ENCODE results near the gene ARRDC4.

The ARRDC4 gene, protein sequence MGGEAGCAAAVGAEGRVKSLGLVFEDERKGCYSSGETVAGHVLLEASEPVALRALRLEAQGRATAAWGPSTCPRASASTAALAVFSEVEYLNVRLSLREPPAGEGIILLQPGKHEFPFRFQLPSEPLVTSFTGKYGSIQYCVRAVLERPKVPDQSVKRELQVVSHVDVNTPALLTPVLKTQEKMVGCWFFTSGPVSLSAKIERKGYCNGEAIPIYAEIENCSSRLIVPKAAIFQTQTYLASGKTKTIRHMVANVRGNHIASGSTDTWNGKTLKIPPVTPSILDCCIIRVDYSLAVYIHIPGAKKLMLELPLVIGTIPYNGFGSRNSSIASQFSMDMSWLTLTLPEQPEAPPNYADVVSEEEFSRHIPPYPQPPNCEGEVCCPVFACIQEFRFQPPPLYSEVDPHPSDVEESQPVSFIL

DNA sequence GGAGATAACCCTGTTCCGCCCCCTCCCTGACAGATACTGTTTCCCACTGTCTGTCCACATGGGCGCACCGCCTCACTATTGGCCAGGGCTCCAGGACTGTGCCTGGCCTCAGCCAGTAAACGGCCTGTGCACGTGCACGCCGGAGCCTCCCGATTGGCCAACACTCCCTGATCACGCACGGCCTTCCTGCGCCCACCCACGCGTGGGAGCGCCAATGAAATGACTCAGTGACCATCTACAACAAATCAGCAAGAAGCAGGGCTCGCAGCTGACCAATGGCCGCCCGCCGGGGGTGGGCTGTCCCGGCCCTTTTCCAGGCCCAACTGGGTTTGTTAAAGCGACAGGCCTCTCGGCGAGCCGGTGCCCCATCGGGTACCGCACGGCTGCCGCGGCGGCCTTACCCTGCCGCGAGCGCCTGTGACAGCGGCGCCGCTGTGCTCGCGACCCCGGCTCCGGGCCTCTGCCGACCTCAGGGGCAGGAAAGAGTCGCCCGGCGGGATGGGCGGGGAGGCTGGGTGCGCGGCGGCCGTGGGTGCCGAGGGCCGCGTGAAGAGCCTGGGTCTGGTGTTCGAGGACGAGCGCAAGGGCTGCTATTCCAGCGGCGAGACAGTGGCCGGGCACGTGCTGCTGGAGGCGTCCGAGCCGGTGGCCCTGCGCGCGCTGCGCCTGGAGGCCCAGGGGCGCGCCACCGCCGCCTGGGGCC, at the start of gene ARRDC4:
Gene ARRDC4, plus strand, starts transcription at position 340 of the 703 bp plus-strand sequence. Its CDS starts 159 bp downstream, at position 499.
- DNase-seq (ENCODE audit: low read depth), result peak; percentile 97

DNA sequence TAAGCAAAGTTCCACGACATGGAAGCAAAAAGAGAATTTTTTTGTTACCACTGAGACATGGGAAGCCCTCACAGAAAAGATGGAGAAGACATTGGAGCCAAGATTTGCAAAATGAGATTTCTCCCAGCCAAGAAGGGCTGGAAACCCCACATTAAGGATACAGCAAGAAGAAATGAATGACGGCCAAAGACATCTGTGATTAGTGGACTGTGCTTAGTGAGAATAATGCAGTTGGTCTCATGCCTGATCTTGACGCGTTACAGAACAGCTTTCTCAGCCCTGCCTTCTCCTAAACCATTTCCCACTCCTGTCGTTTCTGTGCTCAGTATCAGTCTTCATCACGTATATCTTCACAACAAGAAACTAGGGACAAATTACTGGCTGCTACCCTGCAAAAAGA, 45.8 kb upstream of the ARRDC4 start:
- no peak for DNase-seq (ENCODE audit: low read depth)

DNA sequence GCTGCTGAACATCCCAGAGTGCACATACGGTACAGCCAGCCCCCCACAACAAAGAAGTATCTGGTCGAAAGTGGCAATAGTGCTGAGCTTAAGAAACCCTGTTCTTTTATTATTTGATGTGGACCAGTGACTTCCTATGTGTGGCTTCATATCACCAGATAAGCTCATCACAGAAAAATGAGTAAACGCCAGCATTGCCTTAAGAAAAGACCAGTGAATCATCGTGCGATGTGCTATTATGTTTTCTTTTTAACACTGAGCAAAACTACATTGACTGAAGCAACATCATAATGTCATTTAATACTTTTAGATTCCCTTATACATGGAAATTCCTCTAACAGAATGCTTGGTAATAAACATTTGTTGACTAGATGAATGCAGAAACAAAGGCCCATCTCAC, 45.2 kb upstream of the ARRDC4 start:
- DNase-seq (ENCODE audit: low read depth), result no peak

DNA sequence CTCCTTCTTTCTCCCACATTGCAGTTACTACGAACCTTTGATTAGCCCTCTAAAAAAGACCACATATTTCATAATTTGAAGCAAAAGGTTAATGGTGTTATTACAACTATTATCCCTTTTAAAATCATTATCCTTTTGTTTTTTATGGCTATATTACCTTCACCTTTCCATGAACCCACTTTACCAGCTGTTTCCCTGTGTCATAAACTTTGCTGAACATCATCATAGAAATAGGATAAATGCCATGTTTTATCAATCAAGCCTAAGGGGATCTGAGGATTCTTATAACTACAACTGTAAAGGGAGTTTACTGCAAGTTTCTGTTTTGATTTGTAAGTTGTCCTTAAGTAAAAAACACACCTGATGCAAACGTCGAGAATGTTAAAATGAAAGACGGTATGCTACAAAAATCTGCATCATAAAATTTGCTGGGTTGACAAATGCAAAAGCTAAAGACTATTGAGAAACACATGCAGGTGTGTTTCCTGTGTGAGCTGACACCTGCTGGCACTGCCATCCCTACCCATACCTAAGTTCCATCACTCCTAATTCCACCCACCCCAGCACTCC, 39.1 kb upstream of the ARRDC4 start:
- no peak for DNase-seq (ENCODE audit: low read depth)

DNA sequence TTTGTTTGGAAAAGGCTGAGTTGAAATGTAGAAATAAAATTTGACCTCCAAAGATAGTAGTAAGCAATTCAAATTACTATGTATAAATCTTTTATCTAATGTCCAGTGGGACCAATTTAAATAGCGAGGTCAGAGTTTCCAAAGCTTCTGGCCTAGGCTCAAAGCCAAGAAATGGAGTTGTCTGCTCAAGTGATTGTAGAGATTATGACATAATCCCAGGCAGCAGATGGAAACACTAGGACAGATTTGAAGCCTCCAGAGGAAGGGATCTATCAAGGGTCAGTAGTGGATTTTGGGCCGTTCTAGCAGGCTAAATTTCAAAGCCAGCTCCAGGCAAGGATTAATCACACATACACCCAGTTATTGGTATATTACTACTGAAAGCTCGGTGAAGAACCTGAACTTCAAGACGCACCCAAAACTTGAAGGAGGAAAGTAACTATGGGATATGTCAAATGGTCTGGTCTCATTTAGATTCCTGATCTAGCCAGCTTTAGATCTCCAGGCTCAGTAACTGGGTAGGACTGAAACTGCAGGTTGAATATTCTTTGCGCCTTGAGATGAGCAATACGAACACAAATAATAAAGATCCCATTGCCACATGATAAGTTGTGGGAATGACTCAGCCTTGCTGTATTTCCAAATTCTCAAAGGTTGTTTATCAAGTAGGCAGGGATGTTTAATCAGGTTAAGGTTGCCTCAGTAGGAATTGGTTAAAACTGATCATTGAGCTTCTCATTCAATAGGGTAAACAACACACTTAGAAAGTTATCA, 30.9 kb upstream of the ARRDC4 start:
- no peak for DNase-seq (ENCODE audit: low read depth)

DNA sequence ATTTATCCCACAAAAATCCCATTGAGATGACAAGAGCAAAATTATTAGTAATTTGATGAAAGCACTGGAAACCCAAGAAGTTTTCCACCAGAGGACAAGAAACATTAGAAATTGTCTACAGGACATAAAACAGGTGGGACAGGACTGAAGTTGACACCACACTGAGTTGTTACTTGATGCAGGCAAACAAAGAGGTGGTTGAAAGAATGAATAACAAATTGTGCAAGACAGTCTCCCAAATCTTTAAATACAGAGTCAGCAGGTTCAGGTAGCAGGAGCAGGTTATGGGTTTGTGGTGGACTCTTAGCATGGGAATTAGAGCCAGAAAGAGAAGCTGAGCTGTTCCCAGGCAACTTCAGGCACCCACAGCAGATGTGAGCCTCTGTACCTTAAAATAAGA, 30.3 kb upstream of the ARRDC4 start:
- DNase-seq (ENCODE audit: low read depth), result no peak

DNA sequence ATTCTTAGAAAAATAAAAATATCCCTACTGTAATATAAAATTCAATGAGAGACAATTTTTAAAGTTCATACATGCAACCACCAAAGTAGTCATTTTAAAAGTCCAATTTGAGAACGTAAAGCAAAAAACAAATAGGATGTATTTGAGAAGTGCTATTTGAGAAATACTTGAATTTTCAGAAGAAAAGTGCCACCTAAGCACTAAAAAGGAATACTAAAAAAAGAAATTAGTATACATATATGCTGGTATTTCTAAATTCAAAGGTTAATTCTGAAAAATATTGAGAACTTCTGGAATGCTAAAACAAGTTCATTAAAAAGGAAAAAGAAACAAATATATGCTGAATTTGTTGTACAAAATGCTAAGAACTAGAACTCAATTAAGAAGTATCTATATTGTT, 29.2 kb upstream of the ARRDC4 start:
- no peak for DNase-seq (ENCODE audit: low read depth)

DNA sequence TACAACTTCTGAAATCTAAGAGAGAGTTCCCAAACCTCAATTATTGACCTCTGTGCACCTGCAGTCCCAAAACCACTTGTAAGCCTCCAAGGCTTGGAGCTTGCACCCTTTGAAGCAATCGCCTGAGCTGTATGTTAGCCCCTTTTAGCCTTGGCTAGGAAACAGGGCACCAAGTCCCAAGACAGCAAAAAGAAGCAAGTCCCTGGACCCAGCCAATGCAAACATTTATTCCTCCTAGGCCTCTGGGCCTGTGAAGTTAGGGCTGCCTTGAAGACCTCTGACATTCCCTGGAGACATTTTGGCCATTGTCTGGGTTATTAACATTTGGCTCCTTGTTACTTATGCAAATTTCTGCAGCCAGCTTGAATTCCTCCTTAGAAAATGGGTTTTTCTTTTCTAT, 26.9 kb upstream of the ARRDC4 start:
- DNase-seq (ENCODE audit: low read depth), result no peak

DNA sequence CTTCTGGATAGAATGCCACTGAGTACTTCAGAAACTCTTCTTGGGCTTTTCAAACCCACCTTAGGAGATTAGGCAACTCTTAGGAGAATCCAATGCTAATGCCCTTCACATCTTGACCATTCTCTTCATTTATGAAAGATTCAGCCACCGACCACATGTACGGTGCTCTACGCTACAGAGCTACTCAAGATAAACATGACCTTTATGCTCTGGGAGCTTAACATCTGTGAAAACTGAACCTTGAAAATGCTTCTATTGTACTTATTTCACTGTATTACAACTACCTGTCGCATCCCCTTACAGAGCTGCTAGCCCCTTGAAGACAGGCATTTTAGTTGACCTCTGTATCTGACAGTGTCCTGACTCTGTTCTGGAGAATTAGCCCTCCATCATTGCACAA, 19.5 kb upstream of the ARRDC4 start:
- DNase-seq (ENCODE audit: low read depth), result no peak

DNA sequence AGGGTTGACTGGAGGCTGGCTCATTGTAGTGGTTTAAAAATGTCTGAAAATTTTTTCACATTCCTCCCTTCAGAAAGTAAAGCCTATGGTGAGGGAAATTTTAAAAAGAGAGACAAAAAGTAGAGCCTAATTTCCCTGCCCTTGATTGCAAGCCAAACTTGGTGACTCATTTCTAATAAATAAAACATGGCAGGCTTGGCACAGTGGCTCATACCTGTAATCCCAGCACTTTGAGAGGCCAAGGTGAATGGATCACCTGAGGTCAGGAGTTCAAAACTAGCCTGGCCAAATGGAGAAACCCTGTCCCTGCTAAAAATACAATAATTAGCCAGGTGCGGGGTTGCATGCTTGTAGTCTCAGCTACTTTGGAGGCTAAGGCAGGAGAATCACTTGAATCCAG, 18.9 kb upstream of the ARRDC4 start:
- no peak for DNase-seq (ENCODE audit: low read depth)

DNA sequence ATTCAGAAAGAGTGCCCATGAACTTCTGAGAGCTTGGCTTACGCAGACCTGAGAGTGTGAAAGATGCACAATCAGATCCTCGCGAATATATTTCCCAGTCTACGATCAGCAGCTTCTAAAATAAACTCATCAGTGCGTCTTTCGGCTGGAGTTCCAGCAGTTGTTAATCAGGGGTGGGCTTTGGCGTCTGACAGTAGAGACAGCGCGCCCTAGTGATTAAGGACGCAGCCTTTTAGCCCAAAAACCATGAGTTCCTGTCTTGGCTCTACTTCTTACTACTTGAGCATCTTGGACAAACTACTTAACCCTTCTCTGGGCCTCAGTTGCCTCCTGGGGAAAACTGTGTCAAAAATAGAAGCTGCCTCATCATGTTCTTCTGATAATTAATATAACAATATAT, 15.8 kb upstream of the ARRDC4 start:
- DNase-seq (ENCODE audit: low read depth), result no peak

DNA sequence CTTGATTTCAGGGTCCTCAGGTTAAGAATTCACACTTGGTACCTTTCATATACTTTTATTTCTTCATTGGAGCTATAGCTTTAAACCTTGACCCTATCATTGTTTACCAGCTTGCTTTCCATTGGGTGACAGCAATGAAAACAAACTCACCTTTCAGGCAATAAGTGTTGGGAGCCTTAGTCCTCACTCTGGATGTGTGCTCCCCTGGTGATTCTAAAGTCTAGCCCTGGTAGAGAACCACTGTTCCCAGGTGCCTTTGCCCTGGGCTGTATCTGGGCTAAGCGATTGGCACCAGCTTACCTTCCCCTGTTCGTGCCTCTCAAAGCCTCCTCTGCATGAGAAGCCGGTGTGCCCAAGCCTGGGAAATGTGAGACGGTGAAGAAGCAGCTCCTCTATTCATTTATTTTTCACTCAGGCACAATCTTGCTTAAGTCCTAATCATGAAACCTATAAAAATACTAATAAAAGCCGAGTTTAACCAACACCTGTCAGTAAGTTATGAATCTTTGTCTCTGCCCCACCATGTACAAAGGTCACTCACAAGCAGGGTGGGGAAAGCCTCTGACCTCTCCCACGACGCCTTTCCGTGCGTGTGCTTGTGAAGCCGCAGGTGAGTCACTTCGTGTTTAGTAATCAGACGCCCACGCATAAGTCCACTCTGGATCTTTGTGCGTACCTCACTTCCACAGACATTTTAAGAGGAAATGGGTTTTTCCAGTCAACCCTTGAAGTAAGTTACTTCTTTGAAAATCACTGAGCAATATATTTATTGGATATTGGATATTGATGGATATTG, 12.8 kb upstream of the ARRDC4 start:
- DNase-seq (ENCODE audit: low read depth), result no peak

DNA sequence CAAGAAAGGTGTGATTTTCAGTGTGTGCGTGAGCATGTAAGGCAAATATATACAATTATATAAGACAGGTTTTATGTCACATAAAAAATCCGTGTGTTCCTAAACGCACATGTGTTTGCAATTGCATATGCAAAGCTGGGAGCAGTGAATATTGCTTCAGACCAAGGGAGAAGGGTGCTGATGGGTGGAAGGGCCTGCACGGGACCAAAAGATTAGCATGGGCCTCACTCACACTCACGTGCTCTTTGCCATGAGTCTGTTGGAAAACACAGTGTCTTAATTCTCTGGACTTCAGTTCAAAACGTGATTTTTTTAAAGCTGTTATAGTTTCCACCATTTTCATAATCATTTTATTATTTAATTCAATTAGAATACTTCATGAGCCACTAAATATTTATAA, 7.2 kb upstream of the ARRDC4 start:
- DNase-seq (ENCODE audit: low read depth), result no peak

DNA sequence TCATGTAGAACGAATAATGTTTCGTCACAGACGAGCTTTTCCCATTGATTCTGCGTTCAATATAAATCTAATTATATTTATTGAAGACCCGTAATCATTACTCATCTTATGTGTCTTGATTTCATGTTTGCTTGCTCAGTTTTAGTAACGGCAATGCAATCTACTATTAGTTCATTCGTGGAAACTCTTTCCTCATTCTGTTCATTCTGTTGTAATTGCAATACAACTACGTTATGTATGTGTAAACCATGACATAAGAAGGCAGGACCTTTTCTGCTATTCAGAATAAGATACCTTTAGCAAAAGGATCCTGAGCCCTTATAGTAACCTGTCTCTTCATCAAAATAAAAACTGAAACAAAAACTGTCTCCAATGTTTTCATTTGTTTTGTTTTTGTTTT, 6.8 kb upstream of the ARRDC4 start:
- no peak for DNase-seq (ENCODE audit: low read depth)

DNA sequence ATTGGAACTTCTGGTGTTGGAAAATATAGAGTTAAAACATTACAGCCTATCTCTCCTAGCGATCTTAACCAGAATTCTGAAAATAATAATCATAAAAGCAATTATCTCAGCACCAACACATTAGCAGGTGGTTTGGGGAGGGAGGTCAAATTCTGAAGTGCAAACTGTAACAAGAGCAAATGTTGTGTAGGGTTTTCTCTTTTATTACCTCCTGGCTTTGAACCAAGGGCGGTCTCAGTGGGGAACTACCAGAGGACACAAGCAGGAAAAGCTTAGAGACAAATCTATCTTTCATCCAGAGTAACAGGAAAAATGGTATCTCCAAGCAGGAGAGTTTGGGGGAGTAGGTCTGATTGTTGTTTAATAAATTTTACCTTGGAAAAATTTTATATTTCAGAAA, 5.5 kb upstream of the ARRDC4 start:
- no peak for DNase-seq (ENCODE audit: low read depth)

DNA sequence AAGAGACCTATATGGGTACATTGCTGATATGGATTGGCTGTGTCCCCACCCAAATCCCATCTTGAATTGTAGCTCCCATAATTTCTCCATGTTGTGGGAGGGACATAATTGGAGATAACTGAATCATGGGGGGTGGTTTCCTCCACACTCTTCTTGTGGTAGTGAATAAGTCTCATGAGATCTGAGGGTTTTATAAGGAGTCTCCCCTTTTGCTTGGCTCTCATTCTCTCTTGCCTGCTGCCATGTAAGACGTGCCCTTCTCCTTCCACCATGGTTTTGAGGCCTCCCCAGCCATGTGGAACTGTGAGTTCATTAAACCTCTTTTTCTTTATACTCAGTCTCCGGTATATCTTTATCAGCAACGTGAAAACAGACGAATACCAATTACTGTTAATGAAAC, 5.0 kb upstream of the ARRDC4 start:
- no peak for DNase-seq (ENCODE audit: low read depth)

DNA sequence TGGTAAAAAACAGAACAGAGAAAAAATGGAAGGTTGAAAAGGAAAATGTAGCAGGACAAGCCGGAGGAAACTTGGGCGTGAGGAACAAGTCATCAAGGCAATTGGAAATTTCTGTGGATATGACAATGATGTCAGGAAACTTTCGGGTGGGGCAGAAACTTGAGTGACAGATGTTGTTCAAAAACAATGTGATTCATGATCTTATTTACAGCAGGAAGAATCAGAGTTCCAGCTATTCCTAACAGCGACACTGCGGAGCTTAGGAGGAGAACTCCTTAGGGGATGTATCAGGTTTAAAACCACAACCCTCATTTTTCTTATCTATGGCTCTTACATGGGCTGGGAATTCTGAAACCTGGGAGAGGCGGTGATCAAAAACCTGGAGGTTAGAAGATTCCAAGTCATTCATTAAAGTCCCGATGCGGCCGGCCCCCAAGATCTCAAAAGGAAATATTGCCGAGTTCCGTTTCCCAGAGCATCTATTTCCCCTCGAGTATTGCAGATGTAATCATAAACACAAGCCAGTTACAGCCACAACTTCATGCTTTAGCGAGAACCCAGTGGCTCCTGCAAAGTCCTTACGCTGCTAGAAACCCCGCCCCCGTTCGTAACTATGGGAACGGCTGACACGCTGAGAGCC, 659 bp upstream of the ARRDC4 start:
- no peak for DNase-seq (ENCODE audit: low read depth)

DNA sequence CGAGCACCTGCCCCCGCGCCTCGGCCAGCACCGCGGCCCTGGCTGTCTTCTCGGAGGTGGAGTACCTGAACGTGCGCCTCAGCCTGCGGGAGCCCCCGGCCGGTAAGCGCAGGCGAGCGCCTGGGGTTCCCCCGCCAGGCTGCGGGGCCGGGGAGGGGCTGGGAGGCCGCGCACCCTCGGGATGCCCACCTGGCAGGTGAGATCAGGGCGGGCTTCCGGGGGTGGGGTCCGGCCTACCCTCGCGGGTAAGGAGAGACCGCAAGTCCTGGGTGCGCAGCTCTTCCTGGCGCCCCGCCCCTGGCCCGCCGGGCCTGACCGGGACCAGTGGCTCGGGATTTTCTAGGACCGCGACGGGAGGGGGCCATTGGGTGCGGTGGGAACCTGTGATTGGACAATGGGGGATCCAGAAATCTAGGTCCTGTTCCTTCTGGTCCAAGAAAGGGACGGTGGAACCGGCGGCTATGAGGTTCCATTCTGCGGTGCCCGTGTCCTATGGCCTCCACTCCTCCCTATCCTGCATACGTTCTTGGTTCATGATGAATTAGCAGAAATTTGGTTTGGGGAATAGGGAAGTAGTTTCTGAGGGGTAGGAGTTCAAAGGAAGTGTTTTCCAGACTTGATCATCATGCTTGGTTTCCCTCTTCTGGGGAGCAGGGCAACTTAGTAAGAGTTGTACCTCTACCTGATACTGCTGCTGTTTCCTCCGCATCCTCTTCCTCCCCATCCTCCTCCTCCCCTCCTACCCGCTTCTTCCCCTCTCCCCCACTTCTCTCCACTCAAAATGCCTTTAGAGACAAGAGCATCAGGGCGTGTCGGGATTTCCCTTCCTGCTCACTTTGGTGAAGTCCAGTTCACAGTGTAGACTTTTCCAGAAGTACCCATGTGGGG, 808 bp downstream of the ARRDC4 start:
- no peak for DNase-seq (ENCODE audit: low read depth)

DNA sequence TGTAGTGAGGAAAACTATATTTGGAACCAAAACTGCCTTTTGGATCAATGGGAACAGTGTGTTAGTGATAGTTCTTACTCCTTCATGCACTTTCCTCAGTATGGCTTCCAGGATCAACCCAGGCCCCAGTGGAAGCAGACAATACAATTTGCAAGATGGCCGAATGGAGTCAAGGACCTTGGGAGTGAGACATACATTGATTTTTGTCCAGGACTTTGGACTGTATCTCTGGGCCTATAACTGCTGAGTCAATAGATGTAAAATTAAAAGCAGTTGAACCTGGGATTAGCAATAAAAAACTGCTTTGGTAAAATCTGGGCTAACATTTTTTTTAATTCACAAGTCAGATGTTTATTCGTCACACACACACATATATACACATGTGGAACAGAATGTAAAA, 1.8 kb downstream of the ARRDC4 start:
- no peak for DNase-seq (ENCODE audit: low read depth)

DNA sequence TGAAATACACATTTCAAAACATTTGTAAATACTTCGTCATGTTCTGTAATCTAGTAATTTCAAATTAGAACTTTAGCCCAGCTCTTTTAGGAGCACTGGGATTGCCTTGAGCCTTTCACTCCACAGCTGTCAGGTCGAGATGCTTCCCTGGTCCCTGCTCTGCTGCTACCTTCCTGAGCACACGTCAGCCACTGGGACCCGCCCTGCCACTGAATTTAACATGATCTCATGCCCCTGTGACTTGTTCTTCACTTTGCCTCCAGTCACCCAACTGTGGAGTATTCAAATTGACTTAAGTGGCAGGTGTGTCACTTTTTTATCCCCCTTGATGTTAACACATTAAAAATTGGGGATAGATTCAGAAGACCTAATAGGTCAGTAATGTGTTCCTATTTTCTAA, 3.3 kb downstream of the ARRDC4 start:
- no peak for DNase-seq (ENCODE audit: low read depth)
